Mucosa of descending colon (tissue), 3 donors: Measurements from ENCODE around the gene TEKT5. TPM values are rescaled to one million over a fixed set of nuclear protein-coding genes. Genes with fewer than 3 reads are reported as not detected.
A peak's percentile ranks its signal among the peaks of the same experiment; 100 is the strongest.

ENCODE experiments used
- ATAC-seq: fragments of 200-7000 bp; cut with Tn5 transposase; one replicate; pipeline ENCODE4 v1.9.1; 2020; ENCODE audit warnings: mild to moderate bottlenecking, moderate library complexity
- DNase-seq, 3 donors: peaks; one replicate each; pipeline ENCODE4 v3.0.0-alpha.2; 2020
- H3K36me3 ChIP-seq: fragments of 200-600 bp; one replicate; pipeline ENCODE4 v1.8.0; 2021; ENCODE audit warnings: low read depth, mild to moderate bottlenecking
- H3K4me1 ChIP-seq: fragments of 200-600 bp; one replicate; pipeline ENCODE4 v1.8.0; 2021; ENCODE audit warnings: low read depth, mild to moderate bottlenecking
- H3K4me3 ChIP-seq: fragments of 200-600 bp; one replicate; pipeline ENCODE4 v1.8.0; 2021; ENCODE audit warnings: mild to moderate bottlenecking
- H3K9me3 ChIP-seq: fragments of 200-600 bp; one replicate; pipeline ENCODE4 v1.8.0; 2021; ENCODE audit warnings: mild to moderate bottlenecking
- CTCF ChIP-seq: fragments of 200-600 bp; IDR thresholded peaks from one replicate; pipeline ENCODE4 v1.8.0; 2022; ENCODE audit warnings: antibody characterized with exemption, mild to moderate bottlenecking
- intact Hi-C, 2 donors: fragments of 100-400 bp; cut with DNase I in 1 of 2; cut with micrococcal nuclease in 1 of 2; formaldehyde crosslinking; loops; one replicate each; pipeline versions ENCODE4 v1.11.0 to v1.11.1; 2022; cut with DNase I, micrococcal nuclease
- total RNA-seq, 3 donors: library from RNA; stranded (reverse); fragmentation: NEBNext Ultra II Directional in 2 of 3; extraction: Animal tissue kit (Norgen Biotek cat#: 25700) in 2 of 3; gene quantifications; one replicate each; pipeline versions ENCODE4 v1.2.1 to v1.2.4, GENCODE V29; 2021 to 2023
- donor health status: DM: no; HTN: no; CAD: no; lungs with moderate emphysema.
- donor health status: DM: no; HTN: no; CAD: no.
- donor health status: DM: no; HTN: yes; CAD: no.

The TEKT5 gene
- total RNA-seq, 3 donors from 2014 or later = 0.28 to 0.90 (median 0.46) TPM

GRCh38 chr16:10613785-10614485 is 80.8 kb downstream of the TEKT5 start:
- H3K4me3 ChIP-seq = no peak overlapping the region
- H3K4me1 ChIP-seq = peaks cover 23% of the 10 kb centered on the region
- intact Hi-C loops = no loop called here
- no peaks in the 10 kb centered on the region for H3K36me3 ChIP-seq
- DNase-seq (no peak), ATAC-seq (no peak)
- TF ChIP-seq CTCF = no peak
- H3K9me3 ChIP-seq = no peaks in the 10 kb centered on the region

DNA sequence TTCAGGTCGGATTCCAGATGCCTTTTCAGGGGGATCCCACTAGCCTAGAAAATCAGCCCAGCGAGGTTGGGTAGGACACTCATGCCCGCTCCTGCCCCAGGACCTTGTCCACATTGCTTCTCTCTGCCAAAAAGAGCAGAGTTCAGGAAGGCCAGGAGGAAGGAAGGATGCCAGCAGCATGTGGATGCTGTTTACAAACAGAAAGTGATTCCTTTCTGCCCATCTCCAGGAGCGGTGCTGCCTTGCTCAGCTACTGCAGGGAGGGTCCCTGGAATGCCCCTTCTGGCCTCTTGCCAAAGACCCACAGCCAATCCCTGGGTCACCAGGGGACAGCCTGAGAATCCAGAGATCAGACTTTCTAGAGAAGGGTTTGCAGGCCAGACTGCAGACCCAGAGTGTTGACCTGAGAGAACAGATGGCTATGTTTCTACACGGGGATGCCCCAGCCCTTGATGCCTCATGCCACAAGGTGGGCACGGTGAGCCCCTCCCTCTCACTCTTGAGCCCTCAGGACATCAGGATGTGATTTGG is 82.0 kb downstream of the TEKT5 start:
- no peak for DNase-seq
- ATAC-seq = no peak
- Histone ChIP-seq H3K9me3 (no peaks in the 10 kb centered on the region), H3K36me3 (no peaks in the 10 kb centered on the region), H3K4me3 (no peak overlapping the region), H3K4me1 (peaks cover 15% of the 10 kb centered on the region)
- no peak for TF ChIP-seq CTCF
- intact Hi-C loops = no loop called here

GRCh38 chr16:10611825-10612342 is 82.8 kb downstream of the TEKT5 start:
- H3K4me3 ChIP-seq = no peak overlapping the region
- ATAC-seq (no peak), DNase-seq (no peak)
- peaks cover 7% of the 10 kb centered on the region for H3K4me1 ChIP-seq
- no peak for TF ChIP-seq CTCF
- no peaks in the 10 kb centered on the region for H3K9me3 ChIP-seq
- intact Hi-C loops = no loop called here
- no peaks in the 10 kb centered on the region for H3K36me3 ChIP-seq

GRCh38 chr16:10610499-10611184 is 84.1 kb downstream of the TEKT5 start:
- DNase-seq (peak in 1 of 3 donors; percentile 56), ATAC-seq (peak; percentile 80)
- TF ChIP-seq CTCF = no peak
- H3K4me3 ChIP-seq = no peak overlapping the region
- no peaks in the 10 kb centered on the region for H3K9me3 ChIP-seq
- H3K36me3 ChIP-seq = no peaks in the 10 kb centered on the region
- intact Hi-C loops = no loop called here
- H3K4me1 ChIP-seq = peaks cover 5% of the 10 kb centered on the region

DNA sequence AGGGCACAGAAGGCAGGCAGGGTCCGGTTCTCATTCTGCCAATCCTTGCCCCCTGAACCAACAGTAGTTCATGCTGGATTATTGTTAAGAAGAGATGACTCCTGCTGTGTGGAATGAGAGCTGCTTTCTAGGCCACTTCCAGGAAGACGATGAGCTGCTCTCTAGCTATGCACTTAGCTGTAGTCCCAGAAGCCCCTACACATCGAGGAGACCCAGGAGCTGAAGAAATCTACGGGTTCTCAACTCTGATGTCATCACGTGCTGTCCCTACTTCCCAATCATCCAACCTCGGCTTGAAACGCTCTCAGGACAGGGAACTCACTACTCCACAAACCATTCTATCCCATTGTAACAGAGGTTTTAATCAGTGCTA is 85.3 kb downstream of the TEKT5 start:
- peak; percentile 23 for ATAC-seq
- H3K4me1 ChIP-seq = peaks cover 5% of the 10 kb centered on the region
- no peak for TF ChIP-seq CTCF

More for the DNA sequence above, 85.3 kb downstream of the TEKT5 start:
- intact Hi-C loops = no loop called here
- H3K36me3 ChIP-seq = no peaks in the 10 kb centered on the region
- H3K9me3 ChIP-seq = no peaks in the 10 kb centered on the region
- H3K4me3 ChIP-seq = no peak overlapping the region
- no peak for DNase-seq
